Stimulated activated CD8-positive, alpha-beta memory T cell treated with anti-CD3 and anti-CD28 coated beads, Interleukin-15, amount 100 ng/mL, for 24 hours (primary cell): ENCODE measurements around the gene XCR1.
"Not testable (repeated sequence)": the region's sequence is repeated elsewhere in the genome, so short reads cannot be mapped to it uniquely, and the experiment has no call there.

Source experiments
- DNase-seq: peaks from one replicate; pipeline ENCODE4 v3.0.0-alpha.2; 2020; ENCODE audit warnings: low read depth

XCR1 gene

DNA sequence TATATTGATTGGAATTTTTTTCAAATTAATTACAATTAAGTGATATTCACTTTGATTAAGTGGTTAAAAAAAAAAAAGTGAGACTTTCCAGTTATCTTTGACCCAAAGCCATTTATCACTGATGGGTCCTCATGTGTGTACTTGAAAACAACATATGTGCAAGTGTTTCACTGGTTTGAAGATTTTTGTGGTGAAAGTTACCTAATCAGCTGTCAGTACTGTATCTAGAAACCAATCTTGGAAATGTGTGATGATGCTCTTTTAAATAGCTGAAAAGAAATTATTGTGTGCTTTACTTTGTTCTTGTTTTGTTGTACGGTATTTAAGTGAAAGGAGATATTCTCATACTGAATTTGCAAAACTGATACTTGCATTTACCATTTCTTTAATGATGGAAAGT is 11.6 kb upstream of the XCR1 start:
- no peak for DNase-seq

DNA sequence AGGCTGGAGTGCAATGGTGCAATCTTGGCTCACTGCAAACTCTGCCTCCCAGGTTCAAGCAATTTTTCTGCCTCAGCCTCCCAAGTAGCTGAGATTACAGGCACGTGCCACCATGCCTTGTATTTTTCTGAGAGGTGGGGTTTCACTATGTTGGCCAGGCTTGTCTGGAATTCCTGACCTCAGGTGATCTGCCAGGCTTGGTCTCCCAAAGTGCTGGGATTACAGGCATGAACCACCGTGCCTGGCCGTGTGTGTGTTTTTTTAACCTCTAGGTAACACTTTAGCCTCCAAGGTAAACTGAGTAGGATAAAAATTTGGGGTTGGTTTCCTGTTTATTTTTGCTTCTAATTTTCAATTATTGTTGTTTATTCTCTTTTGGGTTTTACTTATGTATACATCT is 10.8 kb upstream of the XCR1 start:
- DNase-seq, result not testable (repeated sequence)

DNA sequence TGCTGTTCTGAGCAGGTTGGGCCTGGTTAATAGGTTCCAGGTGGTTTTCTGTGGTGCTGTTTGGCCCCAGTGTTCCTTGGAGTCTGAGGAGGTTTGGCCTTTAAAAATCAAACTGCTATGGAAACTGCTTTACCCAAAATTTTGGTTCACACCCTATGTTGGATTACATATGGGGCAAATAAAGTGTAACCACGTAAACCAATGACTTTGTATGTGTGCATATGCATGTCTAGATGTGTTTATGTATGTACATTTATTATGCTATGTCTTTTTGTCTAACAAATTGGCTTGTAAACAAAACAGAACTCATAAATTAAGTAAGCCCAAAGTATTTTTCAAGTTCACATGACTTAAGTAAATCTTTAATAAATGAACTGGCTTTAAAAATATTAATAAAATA is 8.9 kb upstream of the XCR1 start:
- DNase-seq, result no peak

DNA sequence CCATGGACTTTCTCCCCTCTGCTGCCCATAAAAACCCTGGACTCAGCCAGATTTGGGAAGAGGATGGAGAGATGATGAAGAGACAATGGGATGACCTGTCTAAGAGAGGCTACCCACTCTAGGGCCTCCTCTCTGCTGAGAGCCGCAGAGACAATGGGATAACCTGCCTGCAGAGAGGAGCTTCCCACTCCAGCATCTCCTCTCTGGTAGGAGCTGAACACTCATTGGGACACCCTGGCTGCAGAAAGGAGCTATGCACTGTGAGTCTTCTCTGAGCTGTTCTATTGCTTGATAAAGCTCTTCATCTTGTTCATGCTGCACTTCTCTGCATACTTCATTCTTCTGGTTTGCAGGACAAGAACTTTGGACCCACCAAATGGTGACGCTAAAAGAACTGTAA is 4.5 kb upstream of the XCR1 start:
- no peak for DNase-seq

DNA sequence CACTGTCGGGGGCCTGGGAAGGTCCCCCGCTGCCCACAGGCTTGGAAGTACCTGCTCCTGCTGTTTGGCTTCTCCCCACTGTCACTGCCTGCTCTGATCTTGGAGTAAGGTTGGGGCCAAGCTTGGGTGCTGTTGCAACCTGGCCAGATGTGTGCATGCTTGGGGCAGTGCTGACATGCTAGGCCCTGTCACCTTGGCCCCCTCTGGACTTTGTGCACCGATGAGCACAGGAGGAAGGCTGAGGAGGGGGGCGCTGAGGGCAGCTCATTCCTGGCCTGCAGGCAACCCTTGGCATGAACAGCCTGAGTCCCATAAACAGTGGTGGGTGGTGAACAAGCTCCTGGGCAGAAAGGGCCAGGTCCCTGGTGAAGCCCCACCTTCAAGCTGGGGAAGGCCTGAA is 4.0 kb upstream of the XCR1 start:
- no peak for DNase-seq

DNA sequence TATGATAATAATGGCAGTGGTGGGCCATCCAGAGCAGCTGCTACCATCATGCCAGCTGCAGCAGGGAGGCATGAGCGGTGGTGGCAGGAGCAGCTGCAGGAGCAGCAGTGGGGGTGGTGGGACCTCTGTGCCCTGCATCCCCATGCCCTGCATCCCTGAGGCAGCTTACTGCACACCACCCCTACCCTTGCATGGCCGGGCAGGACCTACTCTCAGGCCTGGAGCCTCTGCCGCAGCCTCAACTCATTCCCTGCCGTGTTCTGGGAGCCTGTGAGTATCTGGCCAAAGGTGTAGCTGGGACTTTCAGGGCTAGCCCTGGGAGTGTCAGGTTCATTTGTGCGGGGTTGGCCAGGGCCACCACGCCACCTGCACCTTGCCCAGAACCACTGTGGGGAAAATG is 3.3 kb upstream of the XCR1 start:
- DNase-seq, result no peak

DNA sequence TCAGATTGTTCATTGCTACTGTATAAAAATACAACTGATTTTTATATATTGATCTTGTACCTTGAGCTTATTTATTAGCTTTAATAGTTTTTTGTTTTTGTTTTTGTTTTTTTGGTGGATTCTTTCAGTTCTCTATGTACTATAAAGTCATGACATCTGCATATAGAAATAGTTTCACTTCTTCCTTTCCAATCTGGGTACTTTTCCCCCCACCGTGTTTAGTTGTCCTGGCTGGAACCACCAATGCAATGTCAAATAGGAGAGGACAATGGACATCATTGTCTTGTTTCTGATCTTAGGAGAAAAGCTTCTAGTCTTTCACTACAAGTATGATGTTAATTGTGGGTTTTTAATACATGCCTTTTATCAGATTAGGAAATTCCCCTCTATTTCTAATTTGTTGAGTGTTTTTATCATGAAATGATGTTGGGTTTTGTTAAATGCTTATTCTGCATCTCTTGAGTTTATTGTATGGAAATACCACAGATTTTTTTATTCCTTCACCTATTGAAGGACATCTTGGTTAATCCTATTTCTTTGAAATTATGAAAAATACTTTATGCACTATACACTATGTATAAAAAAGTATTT is 2.8 kb upstream of the XCR1 start:
- DNase-seq, result no peak

DNA sequence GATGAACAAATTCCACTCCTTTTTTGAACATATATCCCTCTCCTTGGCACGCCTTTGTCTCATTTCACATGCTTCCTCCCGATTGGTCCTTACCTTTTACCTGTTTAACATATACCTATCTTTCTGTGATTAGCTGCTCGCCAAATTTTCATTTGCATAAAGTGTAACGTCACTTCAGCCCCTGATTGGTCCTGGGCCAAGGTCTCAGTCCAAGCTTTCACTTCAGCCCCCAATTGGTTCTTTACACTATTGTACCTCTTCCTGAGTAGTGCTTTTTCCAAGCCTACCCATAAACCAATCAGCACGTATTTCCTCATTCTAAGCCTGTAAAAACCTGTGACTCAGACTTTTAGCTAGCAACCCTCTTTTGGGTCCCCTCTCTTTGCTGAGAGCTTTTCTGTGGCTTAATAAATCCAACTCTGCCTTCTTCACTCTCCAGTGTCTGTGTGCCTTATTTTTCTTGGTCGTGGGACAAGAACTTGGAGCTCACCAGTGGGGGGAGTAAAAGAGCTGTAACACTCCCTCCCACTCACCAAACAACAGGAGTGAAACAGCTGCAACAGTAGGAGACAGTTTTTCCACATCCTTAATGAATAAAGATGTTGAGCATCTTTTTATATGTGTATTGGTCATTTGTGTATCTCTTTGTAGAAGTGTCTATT is 584 bp upstream of the XCR1 start:
- no peak for DNase-seq

DNA sequence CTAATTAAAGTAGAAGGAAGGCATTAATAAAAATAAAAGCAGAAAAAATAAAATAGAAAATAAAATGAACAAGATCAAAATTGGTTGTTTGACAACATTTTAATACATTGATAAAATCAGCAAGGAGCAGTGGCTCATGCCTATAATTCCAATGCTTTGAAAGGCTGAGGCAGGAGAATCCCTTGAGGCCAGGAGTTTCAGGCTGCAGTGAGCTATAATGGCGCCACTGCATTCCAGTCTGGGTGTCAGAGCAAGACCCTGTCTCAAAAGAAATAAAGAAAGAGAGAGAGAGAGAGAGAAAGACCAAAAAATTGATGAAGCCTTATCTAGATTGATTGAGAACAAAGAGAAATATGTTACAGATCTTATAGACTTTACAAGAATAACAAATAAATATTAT is 2.1 kb downstream of the XCR1 start:
- no peak for DNase-seq

DNA sequence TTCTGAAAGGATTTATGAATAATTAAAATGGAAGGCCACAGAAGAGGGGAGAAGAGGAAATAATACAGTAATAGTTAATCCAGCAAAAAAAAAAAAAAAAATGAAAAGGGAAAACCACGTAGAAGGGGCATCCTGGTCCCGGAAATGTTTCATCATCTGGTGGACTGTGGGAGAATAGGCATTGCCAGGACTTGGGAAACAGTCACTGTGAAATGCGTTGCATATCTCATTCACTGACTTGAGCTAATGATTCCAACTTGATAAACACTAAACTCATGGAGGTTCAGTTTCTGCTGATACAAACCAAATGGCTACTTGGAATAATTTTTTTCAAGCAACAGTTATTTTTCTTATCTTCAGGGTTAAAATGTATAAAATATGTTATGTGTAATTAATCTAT is 3.2 kb downstream of the XCR1 start:
- DNase-seq, result no peak

DNA sequence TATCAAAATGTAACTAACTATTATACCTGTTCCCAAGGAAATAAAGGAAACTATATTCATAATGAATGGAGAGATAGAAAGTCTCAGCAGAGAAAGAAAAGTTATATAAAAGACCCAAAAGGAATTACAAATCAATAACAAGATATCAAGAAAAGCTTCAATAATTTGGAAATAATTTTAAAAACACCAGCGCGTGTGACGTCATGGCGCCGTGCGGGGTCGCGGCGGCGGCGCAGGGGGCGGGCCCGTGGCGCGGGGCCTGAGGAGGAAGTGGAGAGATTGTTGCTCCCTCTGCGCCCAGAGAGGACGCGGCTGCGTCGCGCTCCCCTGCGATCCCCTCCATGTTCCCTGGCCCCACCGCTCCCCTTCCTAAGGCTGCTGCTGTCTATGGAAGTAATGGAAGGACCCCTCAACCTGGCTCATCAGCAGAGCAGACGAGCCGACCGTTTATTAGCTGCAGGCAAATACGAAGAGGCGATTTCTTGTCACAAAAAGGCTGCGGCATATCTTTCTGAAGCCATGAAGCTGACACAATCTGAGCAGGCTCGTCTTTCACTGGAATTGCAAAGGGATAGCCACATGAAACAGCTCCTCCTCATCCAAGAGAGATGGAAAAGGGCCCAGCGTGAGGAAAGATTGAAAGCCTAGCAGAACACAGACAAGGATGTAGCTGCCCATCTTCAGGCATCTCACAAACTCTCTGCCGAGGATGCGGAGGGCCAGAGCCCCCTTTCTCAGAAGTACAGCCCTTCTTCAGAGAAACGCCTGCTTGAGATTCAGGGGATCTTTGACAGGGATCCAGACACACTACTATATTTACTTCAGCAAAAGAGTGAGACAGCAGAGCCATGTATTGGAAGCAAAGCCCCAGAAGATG is 4.1 kb downstream of the XCR1 start:
- no peak for DNase-seq

DNA sequence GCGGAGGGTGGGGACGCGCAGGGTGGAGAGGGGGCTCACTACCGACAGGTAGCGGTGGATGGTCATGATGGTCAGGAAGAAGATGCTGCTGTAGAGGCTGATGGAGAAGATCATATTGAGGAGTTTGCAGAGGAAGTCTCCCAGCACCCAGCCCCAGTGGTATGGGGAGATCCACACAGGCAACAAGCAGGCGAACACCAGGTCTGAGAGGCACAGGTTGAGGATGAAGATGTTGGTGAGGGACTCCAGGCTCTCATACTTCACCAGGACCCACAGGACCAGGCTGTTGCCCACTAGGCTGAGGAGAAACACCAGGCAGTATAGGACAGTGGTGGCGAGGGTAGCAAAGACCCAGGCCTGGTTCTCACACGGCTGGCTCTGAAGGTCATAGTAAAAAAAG is 5.8 kb downstream of the XCR1 start:
- DNase-seq, result no peak

DNA sequence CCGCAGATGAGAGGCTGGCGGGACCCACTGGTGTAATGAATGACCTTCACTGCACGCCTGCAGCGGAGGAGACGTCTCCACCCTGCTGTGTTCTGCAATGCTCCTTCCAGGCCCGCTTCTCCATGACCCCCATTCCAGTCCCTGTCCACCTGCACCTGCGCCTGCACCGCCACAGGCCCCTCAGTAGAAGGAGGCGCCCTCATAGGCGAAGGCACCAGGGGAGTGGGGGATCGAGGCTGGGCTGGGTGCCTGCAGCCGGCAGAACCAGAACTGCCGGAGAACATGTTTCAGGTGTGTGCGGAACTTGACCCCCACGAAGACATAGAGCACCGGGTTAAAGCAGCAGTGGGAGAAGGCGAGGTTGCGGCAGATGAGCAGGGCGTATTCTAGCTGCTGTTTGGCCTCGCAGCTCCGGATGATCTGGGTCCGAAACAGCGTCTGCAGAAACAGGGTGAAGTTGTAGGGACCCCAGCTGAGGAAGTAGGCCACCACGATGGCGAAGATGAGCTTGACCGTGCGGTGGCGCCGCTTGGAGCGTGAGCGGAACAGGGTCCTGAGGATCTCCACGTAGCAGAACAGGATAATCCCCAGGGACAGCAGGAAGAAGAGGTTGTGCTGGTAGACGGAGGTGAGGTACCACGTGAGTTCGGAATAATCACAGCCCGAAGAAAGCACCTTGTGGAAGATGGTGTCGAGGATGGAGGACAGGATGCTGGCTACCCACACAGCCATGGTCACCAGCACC is 6.3 kb downstream of the XCR1 start:
- DNase-seq, result no peak

DNA sequence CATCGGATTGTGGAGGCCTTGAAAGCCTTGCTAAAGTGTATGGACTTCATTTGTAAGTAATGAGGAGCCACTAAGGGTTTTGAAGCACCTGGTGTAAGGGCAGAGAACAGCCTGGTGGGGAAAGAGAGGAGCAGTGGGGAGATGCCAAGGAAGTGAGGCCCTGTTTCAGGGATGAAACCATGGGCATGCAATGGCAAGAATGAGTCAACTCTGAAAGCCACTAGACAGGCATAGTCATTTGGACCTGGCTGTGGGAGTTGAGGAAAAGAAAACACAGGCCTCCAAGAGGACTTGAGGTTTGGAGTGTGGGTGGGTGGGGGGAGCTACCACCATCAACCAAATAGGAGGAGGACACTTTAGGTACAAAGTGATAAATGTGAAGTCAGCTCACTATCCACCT is 7.6 kb downstream of the XCR1 start:
- no peak for DNase-seq

DNA sequence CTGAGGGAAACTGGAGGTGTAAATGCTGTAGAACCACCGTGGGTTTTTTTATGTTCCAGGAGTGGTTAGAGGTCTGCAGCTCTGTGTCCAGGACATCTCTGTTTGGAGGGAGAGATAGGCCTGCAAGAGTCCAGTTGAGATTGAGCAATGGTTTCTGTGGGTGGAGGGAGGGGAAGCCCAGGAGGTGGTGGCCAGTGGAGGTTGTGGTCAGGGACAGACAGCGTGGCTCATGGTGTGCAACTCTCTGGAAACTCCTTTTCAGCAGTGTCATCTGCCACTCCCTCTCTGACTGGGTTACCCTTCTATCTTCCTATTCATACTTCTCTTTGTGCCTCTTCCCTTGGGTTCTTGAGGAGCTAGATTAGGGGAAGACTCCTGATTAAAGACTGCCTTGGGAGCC is 9.6 kb downstream of the XCR1 start:
- DNase-seq, result no peak

DNA sequence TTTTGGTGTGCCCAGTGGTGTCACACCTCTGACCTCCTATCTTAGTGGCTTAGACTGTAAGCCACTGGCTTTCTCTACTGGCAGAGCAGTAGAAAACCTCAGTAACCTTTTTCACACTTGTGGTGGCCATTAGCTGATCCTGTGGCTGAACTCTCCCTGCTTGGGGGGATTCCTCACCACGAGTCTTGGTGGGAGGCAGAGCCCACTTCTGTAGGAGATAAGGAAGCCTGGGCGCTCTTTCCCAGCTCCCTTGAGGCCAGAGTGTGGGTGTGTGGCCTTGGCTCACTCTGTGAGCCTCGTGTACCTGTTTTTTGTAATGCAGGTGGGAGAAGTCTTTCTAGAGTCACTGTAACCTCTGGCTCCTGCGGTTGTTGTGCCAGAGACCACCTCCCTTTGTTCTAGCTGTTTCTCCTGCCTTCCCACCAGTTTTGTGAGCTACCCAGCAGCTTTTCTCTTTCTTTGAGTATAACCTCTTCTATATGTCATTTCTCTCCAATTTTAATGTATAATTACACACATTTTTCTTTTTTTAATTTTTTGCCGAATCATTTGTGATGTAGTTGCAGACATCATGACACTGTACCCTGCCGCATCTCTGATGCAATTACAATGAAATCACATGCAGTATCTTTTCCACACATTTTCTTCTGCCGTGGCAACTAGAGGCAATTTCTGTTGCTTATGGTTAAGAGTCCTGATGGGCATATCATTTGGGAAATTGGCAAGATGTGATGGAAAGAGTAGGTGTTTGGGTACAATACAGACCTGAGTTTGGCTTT is 13.8 kb downstream of the XCR1 start:
- DNase-seq, result no peak

DNA sequence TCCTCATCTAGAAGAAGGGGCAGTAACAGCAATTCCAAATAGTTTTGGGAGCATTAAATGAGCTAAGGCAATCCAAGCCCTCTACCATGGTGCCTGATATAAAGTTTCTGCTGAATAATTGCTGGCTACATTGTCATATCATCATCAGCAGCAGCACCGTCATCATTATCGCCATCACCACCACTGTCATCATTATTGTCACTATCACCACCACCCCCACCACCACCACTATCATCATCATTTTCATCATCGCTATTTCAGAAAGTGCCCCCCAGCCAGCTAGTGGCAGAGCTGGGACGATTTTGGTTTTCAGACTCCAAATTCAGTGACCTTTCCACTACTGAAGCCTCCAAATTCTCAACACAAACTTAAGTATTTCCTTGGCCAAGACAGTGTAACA is 15.0 kb downstream of the XCR1 start:
- DNase-seq, result no peak

DNA sequence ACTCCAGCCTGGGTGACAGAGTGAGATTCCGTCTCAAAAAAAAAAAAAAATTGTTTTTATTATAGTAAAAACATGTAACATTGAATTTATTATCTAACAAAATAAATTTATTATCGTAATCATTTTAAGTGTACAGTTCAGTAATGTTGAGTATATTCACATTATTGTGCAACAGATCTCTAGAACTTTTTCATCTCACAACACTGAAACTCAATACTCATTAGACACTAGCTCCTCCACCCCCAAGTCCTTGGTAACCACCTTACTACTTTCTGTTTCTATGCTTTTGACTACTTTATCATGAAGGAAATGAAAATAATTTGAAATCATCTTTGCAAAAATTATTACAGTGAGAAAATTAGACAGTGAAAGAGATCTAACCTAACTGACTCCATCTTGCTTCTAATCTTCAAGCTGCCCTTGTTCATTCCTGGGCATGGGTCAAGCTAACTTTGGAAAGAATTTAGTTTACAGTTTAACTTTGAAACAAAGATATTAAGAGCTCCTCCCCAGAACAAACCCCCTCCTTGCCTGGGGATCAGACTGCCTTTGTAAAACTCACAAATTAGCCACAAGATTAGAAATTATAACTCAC is 16.7 kb downstream of the XCR1 start:
- DNase-seq, result no peak

DNA sequence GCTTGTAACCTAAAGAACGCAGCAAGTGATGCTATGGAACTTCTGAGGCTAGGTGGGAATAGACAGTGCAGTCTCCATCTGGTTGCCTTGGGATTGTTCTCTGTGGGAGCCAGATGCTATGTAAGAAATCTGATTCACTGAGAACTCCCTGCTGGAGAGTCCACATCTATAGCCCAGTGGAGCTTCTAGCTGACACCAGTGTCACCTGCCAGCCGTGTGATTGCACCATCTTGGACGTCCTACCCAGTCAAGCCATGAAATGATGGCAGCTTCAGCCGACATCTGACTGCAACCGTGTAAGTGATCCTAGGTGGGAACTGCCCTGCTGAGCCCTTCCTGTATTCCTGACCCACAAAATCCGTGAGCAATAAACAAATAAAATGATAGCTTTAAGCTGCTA is 19.2 kb downstream of the XCR1 start:
- no peak for DNase-seq

DNA sequence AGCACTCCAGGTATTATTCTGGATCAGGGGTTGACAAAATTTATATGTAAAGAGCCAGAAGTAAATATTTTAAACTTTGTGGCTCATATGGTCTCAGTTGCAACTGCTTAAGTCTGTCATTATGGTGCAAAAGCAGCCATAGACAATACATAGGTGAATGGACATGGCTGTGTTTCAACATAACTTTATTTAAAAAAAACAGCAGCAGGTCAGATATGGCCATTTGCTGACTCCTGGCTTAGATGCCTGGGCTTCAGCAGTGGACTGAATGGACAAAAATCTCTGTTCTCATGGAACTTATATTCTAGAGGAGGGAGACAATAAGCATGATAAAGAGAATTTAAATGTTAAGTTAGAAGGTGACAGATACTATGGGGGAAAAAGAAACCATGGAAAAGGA is 20.0 kb downstream of the XCR1 start:
- DNase-seq, result no peak

DNA sequence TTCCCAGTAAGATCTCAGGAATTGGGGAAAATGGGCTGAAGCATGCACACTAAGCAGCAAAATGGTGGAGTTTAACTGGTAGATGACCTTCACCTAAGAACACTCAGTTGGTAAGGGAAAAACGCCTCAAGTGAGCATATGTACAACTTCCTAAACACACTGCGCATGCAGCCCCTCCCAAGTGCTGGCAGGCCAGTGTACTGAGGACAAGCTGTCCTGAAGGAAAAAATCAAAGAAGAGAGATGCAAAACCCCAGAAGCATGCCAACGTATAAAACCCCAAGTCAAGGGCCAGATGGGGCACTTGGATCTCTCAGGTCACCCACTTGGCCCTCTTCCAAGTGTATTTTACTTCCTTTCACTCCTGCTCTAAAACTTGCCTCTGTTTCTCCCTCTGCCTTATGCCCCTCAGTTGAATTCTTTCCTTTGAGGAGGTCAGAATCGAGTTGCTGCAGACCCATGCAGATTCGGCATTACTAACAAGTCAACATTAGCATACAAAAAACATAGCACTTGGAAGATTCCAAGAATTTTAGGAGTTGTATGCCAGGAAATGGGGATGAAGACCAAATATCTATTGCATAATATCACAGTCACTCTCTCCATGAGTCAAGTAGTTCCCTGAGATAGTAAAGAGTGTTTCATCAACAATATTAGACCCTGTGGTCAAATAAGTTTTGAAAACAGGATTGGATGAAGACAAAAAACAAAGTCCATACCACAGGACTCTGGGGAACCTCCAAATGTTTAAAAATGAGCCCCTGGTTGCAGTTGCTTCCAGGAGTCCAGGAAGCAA is 20.8 kb downstream of the XCR1 start:
- DNase-seq, result no peak
